SIG-M5 (cell line): ENCODE data around the gene MECR.
A peak's percentile ranks its signal among the peaks of the same experiment; 100 is the strongest.
"Not testable (repeated sequence)": the region's sequence is repeated elsewhere in the genome, so short reads cannot be mapped to it uniquely, and the experiment has no call there.

Source experiments
- DNase-seq: peaks from one replicate; lab custom pipeline; 2025; lab: John Stamatoyannopoulos, UW

MECR gene

GRCh38 chr1:29235955-29236711, 5.4 kb upstream of the MECR start, which contains the start of gene PTPRU:
Gene PTPRU (plus strand): TSS chr1:29236522. CDS start chr1:29236645, 123 bp downstream.
- no peak for DNase-seq

- DNase-seq: not testable (repeated sequence)
These were observed 4.1 kb upstream of the MECR start for GRCh38 chr1:29234881-29235280.

GRCh38 chr1:29234471-29234870, 3.7 kb upstream of the MECR start:
- DNase-seq: no peak

GRCh38 chr1:29233693-29234092, 3.0 kb upstream of the MECR start:
- no peak for DNase-seq

- DNase-seq: no peak
These were observed 1.7 kb upstream of the MECR start for GRCh38 chr1:29232387-29232786.

GRCh38 chr1:29230204-29230552, 556 bp downstream of the MECR start:
- no peak for DNase-seq

- DNase-seq: no peak
These were observed 3.2 kb downstream of the MECR start for GRCh38 chr1:29227511-29227910.

GRCh38 chr1:29225361-29225760, 5.4 kb downstream of the MECR start:
- DNase-seq: no peak

- DNase-seq: no peak
These were observed 6.3 kb downstream of the MECR start for GRCh38 chr1:29224356-29224837.

GRCh38 chr1:29223521-29223920, 7.2 kb downstream of the MECR start:
- no peak for DNase-seq

GRCh38 chr1:29222686-29223085, 8.0 kb downstream of the MECR start:
- DNase-seq: no peak

GRCh38 chr1:29222260-29222659, 8.5 kb downstream of the MECR start:
- DNase-seq: not testable (repeated sequence)

GRCh38 chr1:29221296-29221695, 9.4 kb downstream of the MECR start:
- no peak for DNase-seq

- no peak for DNase-seq
These were observed 12.5 kb downstream of the MECR start for GRCh38 chr1:29218223-29218622.

GRCh38 chr1:29217633-29218032, 13.1 kb downstream of the MECR start:
- DNase-seq: no peak

- no peak for DNase-seq
These were observed 17.7 kb downstream of the MECR start for GRCh38 chr1:29213055-29213454.

GRCh38 chr1:29211086-29212030, 19.4 kb downstream of the MECR start:
- no peak for DNase-seq

- no peak for DNase-seq
These were observed 20.3 kb downstream of the MECR start for GRCh38 chr1:29210278-29211085.

GRCh38 chr1:29209173-29209572, 21.6 kb downstream of the MECR start:
- DNase-seq: no peak

GRCh38 chr1:29208442-29208841, 22.3 kb downstream of the MECR start:
- no peak for DNase-seq

GRCh38 chr1:29202584-29203340, 28.0 kb downstream of the MECR start:
- peak; percentile 51 for DNase-seq
